ENCODE results near the gene ATG7. TPM values are rescaled to one million over a fixed set of nuclear protein-coding genes. Genes with fewer than 3 reads are reported as not detected.

ATG7 gene
- total RNA-seq, 1 donor from 2014 or later, result 53.4 TPM

GRCh38 chr3:11384074-11384473, 111.9 kb downstream of the ATG7 start:
- H3K4me3 ChIP-seq (ENCODE audit: low read depth, low read length), result no peak overlapping the region
- DNase-seq (ENCODE audit: low read depth) (peak; percentile 25), FAIRE-seq (no peak)
- no peak for TF ChIP-seq CTCF (IDR thresholded peaks at IDR 0.05; ENCODE audit: insufficient read depth, low read length, severe bottlenecking)
- H3K27me3 ChIP-seq (ENCODE audit: control insufficient read depth, insufficient read depth, low read length), result no peaks in the 10 kb centered on the region
- H3K36me3 ChIP-seq (ENCODE audit: control insufficient read depth, insufficient read depth, low read length), result no peaks in the 10 kb centered on the region

GRCh38 chr3:11385326-11385725, 113.1 kb downstream of the ATG7 start:
- peak; percentile 17 for DNase-seq (ENCODE audit: low read depth)
- FAIRE-seq, result no peak

GRCh38 chr3:11385891-11386290, 113.7 kb downstream of the ATG7 start:
- FAIRE-seq (no peak), DNase-seq (ENCODE audit: low read depth) (no peak)
- no peak for TF ChIP-seq CTCF (IDR thresholded peaks at IDR 0.05; ENCODE audit: insufficient read depth, low read length, severe bottlenecking)
- H3K36me3 ChIP-seq (ENCODE audit: control insufficient read depth, insufficient read depth, low read length), result no peaks in the 10 kb centered on the region
- no peaks in the 10 kb centered on the region for H3K27me3 ChIP-seq (ENCODE audit: control insufficient read depth, insufficient read depth, low read length)
- H3K4me3 ChIP-seq (ENCODE audit: low read depth, low read length), result no peak overlapping the region

More at GRCh38 chr3:11385326-11385725, 113.1 kb downstream of the ATG7 start:
- TF ChIP-seq CTCF (IDR thresholded peaks at IDR 0.05; ENCODE audit: insufficient read depth, low read length, severe bottlenecking), result no peak
- no peaks in the 10 kb centered on the region for H3K36me3 ChIP-seq (ENCODE audit: control insufficient read depth, insufficient read depth, low read length)
- H3K4me3 ChIP-seq (ENCODE audit: low read depth, low read length), result no peak overlapping the region
- no peaks in the 10 kb centered on the region for H3K27me3 ChIP-seq (ENCODE audit: control insufficient read depth, insufficient read depth, low read length)

- H3K36me3 ChIP-seq (ENCODE audit: control insufficient read depth, insufficient read depth, low read length), result no peaks in the 10 kb centered on the region
- FAIRE-seq, result no peak
- H3K4me3 ChIP-seq (ENCODE audit: low read depth, low read length), result no peak overlapping the region
- no peaks in the 10 kb centered on the region for H3K27me3 ChIP-seq (ENCODE audit: control insufficient read depth, insufficient read depth, low read length)
- no peak for TF ChIP-seq CTCF (IDR thresholded peaks at IDR 0.05; ENCODE audit: insufficient read depth, low read length, severe bottlenecking)
- DNase-seq (ENCODE audit: low read depth), result no peak
Observed at GRCh38 chr3:11386465-11387113, 114.4 kb downstream of the ATG7 start.

GRCh38 chr3:11389386-11390268, 117.4 kb downstream of the ATG7 start:
- TF ChIP-seq CTCF (IDR thresholded peaks at IDR 0.05; ENCODE audit: insufficient read depth, low read length, severe bottlenecking), result no peak
- H3K4me3 ChIP-seq (ENCODE audit: low read depth, low read length), result no peak overlapping the region
- H3K27me3 ChIP-seq (ENCODE audit: control insufficient read depth, insufficient read depth, low read length), result no peaks in the 10 kb centered on the region
- H3K36me3 ChIP-seq (ENCODE audit: control insufficient read depth, insufficient read depth, low read length), result no peaks in the 10 kb centered on the region
- DNase-seq (ENCODE audit: low read depth) (no peak), FAIRE-seq (no peak)
